HUES6 (cell line): Measurements from ENCODE around the gene STK39.
"Not testable (repeated sequence)": the region's sequence is repeated elsewhere in the genome, so short reads cannot be mapped to it uniquely, and the experiment has no call there.

Source experiments
- H3K27ac ChIP-seq: 2 replicates; pipeline ENCODE4 v1.7.0; 2013; ENCODE audit warnings: low read depth, mild to moderate bottlenecking, low read length, inconsistent platforms
- H3K27me3 ChIP-seq: 2 replicates; pipeline ENCODE4 v1.6.1; 2013; ENCODE audit warnings: low read length; ENCODE audit not compliant: control insufficient read depth, insufficient read depth
- H3K36me3 ChIP-seq: 2 replicates; pipeline ENCODE4 v1.6.1; 2013; ENCODE audit warnings: low read length; ENCODE audit not compliant: control insufficient read depth, insufficient read depth
- H3K4me1 ChIP-seq: 2 replicates; pipeline ENCODE4 v1.6.1; 2013; ENCODE audit warnings: low read length; ENCODE audit not compliant: control insufficient read depth, insufficient read depth
- H3K4me3 ChIP-seq: 2 replicates; pipeline ENCODE4 v1.5.1; 2013; ENCODE audit warnings: low read depth, low read length
- H3K9ac ChIP-seq: one replicate; pipeline ENCODE4 v1.6.1; 2013; ENCODE audit warnings: mild to moderate bottlenecking, low read length
- H3K9me3 ChIP-seq: 2 replicates; pipeline ENCODE4 v1.6.1; 2013; ENCODE audit warnings: low read depth, low read length; ENCODE audit not compliant: control insufficient read depth, insufficient read depth

STK39 gene

GRCh38 chr2:168056242-168056787 is 191.1 kb downstream of the STK39 start:
- Histone ChIP-seq H3K9ac (no peak overlapping the region), H3K9me3 (no peaks in the 10 kb centered on the region), H3K4me1 (peaks cover 7% of the 10 kb centered on the region), H3K27ac (no peak overlapping the region), H3K4me3 (no peak overlapping the region), H3K36me3 (no peaks in the 10 kb centered on the region), H3K27me3 (no peaks in the 10 kb centered on the region)

- no peaks in the 10 kb centered on the region for H3K9me3 ChIP-seq
- H3K27me3 ChIP-seq, result no peaks in the 10 kb centered on the region
- no peak overlapping the region for H3K27ac ChIP-seq
- H3K4me3 ChIP-seq, result no peak overlapping the region
- H3K36me3 ChIP-seq, result no peaks in the 10 kb centered on the region
- no peak overlapping the region for H3K9ac ChIP-seq
- peaks cover 7% of the 10 kb centered on the region for H3K4me1 ChIP-seq
Measured at GRCh38 chr2:168054657-168055056, 192.7 kb downstream of the STK39 start.

GRCh38 chr2:168053676-168054075 is 193.7 kb downstream of the STK39 start:
- no peaks in the 10 kb centered on the region for H3K9me3 ChIP-seq
- H3K9ac ChIP-seq, result no peak overlapping the region
- H3K4me1 ChIP-seq, result peaks cover 7% of the 10 kb centered on the region
- no peaks in the 10 kb centered on the region for H3K27me3 ChIP-seq
- H3K4me3 ChIP-seq, result no peak overlapping the region
- H3K36me3 ChIP-seq, result no peaks in the 10 kb centered on the region
- no peak overlapping the region for H3K27ac ChIP-seq

GRCh38 chr2:168052773-168053172 is 194.6 kb downstream of the STK39 start:
- H3K27ac ChIP-seq, result no peak overlapping the region
- no peaks in the 10 kb centered on the region for H3K27me3 ChIP-seq
- H3K4me3 ChIP-seq, result no peak overlapping the region
- H3K9me3 ChIP-seq, result no peaks in the 10 kb centered on the region
- H3K9ac ChIP-seq, result no peak overlapping the region
- no peaks in the 10 kb centered on the region for H3K36me3 ChIP-seq
- peaks cover 7% of the 10 kb centered on the region for H3K4me1 ChIP-seq

GRCh38 chr2:168050377-168050776 is 197.0 kb downstream of the STK39 start:
- Histone ChIP-seq H3K9ac (no peak overlapping the region), H3K27ac (no peak overlapping the region), H3K36me3 (no peaks in the 10 kb centered on the region), H3K4me3 (no peak overlapping the region), H3K9me3 (no peaks in the 10 kb centered on the region), H3K4me1 (no peaks in the 10 kb centered on the region), H3K27me3 (no peaks in the 10 kb centered on the region)

- Histone ChIP-seq H3K36me3 (no peaks in the 10 kb centered on the region), H3K4me1 (no peaks in the 10 kb centered on the region), H3K27ac (no peak overlapping the region), H3K4me3 (no peak overlapping the region), H3K9me3 (no peaks in the 10 kb centered on the region), H3K27me3 (no peaks in the 10 kb centered on the region), H3K9ac (no peak overlapping the region)
Measured at GRCh38 chr2:168049609-168050008, 197.8 kb downstream of the STK39 start.

- no peaks in the 10 kb centered on the region for H3K4me1 ChIP-seq
- no peak overlapping the region for H3K4me3 ChIP-seq
- no peaks in the 10 kb centered on the region for H3K27me3 ChIP-seq
- H3K9me3 ChIP-seq, result no peaks in the 10 kb centered on the region
- no peaks in the 10 kb centered on the region for H3K36me3 ChIP-seq
- no peak overlapping the region for H3K27ac ChIP-seq
- H3K9ac ChIP-seq, result no peak overlapping the region
Measured at GRCh38 chr2:168047091-168047690, 200.2 kb downstream of the STK39 start.

GRCh38 chr2:168044579-168044978 is 202.8 kb downstream of the STK39 start:
- H3K36me3 ChIP-seq, result no peaks in the 10 kb centered on the region
- no peaks in the 10 kb centered on the region for H3K4me1 ChIP-seq
- H3K27ac ChIP-seq, result no peak overlapping the region
- no peaks in the 10 kb centered on the region for H3K9me3 ChIP-seq
- no peak overlapping the region for H3K9ac ChIP-seq
- no peak overlapping the region for H3K4me3 ChIP-seq
- H3K27me3 ChIP-seq, result no peaks in the 10 kb centered on the region

GRCh38 chr2:168044176-168044575 is 203.2 kb downstream of the STK39 start:
- Histone ChIP-seq H3K36me3 (no peaks in the 10 kb centered on the region), H3K9ac (no peak overlapping the region), H3K4me3 (no peak overlapping the region)

GRCh38 chr2:168042127-168042824 is 205.1 kb downstream of the STK39 start:
- H3K9ac ChIP-seq, H3K27ac ChIP-seq, H3K27me3 ChIP-seq: not testable (repeated sequence)

More at GRCh38 chr2:168044176-168044575, 203.2 kb downstream of the STK39 start:
- Histone ChIP-seq H3K27me3 (no peaks in the 10 kb centered on the region), H3K27ac (no peak overlapping the region), H3K9me3 (no peaks in the 10 kb centered on the region), H3K4me1 (no peaks in the 10 kb centered on the region)

GRCh38 chr2:168039881-168040280 is 207.5 kb downstream of the STK39 start:
- Histone ChIP-seq H3K27ac (no peak overlapping the region), H3K27me3 (no peaks in the 10 kb centered on the region), H3K9ac (no peak overlapping the region), H3K36me3 (no peaks in the 10 kb centered on the region), H3K4me1 (no peaks in the 10 kb centered on the region), H3K4me3 (no peak overlapping the region), H3K9me3 (no peaks in the 10 kb centered on the region)

More at GRCh38 chr2:168042127-168042824, 205.1 kb downstream of the STK39 start:
- not testable (repeated sequence) for H3K4me1 ChIP-seq, H3K9me3 ChIP-seq, H3K36me3 ChIP-seq, H3K4me3 ChIP-seq
